ENCODE measurements around the gene RNF113A.
A peak's percentile ranks its signal among the peaks of the same experiment; 100 is the strongest.

RNF113A gene

GRCh38 chrX:119878740-119879139, 7.2 kb upstream of the RNF113A start:
- no peaks in the 10 kb centered on the region for H3K27me3 ChIP-seq (ENCODE audit: insufficient read depth, poor library complexity, severe bottlenecking)
- peaks cover 12% of the 10 kb centered on the region for H3K36me3 ChIP-seq (ENCODE audit: low read depth)
- ATAC-seq (ENCODE audit: low read depth), result no peak
- no peak overlapping the region for H3K27ac ChIP-seq (ENCODE audit: poor library complexity, severe bottlenecking)
- DNase-seq (ENCODE audit: low spot score), result no peak
- no peak for TF ChIP-seq CTCF (IDR thresholded peaks at IDR 0.05; ENCODE audit: poor library complexity, severe bottlenecking)
- no peak overlapping the region for H3K4me3 ChIP-seq (ENCODE audit: severe bottlenecking)
- H3K9me3 ChIP-seq (ENCODE audit: severe bottlenecking), result no peaks in the 10 kb centered on the region
- no peaks in the 10 kb centered on the region for H3K4me1 ChIP-seq (ENCODE audit: insufficient read depth, poor library complexity, severe bottlenecking)

DNA sequence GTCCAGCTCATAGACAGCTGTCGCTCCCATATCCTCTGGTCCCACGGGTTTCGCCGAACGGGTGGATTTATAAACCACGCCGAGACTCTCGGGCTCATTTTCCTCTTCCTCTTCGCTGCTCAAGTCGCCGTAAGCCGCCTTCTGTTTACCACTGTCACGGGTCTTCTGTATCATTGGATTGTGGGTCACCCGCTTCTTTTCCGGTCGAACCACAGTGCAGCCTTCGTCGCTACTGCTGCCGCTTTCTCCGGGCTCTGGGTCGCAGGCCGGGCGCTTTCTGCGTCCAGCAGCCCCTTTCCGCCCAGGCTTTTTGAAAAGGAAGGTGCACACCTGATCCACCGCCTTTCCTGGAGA, 311 bp downstream of the RNF113A start:
- peak overlapping the region; percentile 82 for H3K27ac ChIP-seq (ENCODE audit: poor library complexity, severe bottlenecking)
- peak overlapping the region; percentile 86 for H3K4me3 ChIP-seq (ENCODE audit: severe bottlenecking)
- H3K27me3 ChIP-seq (ENCODE audit: insufficient read depth, poor library complexity, severe bottlenecking), result no peaks in the 10 kb centered on the region
- no peaks in the 10 kb centered on the region for H3K9me3 ChIP-seq (ENCODE audit: severe bottlenecking)
- TF ChIP-seq CTCF (IDR thresholded peaks at IDR 0.05; ENCODE audit: poor library complexity, severe bottlenecking), result no peak
- ATAC-seq (ENCODE audit: low read depth) (peak; percentile 15; the same call in 2 of the 3 replicates), DNase-seq (ENCODE audit: low spot score) (no peak)
- peaks cover 10% of the 10 kb centered on the region for H3K36me3 ChIP-seq (ENCODE audit: low read depth)
- H3K4me1 ChIP-seq (ENCODE audit: insufficient read depth, poor library complexity, severe bottlenecking), result no peaks in the 10 kb centered on the region

- DNase-seq (ENCODE audit: low spot score), result no peak
Observed at GRCh38 chrX:119870626-119871131, 854 bp downstream of the RNF113A start.

DNA sequence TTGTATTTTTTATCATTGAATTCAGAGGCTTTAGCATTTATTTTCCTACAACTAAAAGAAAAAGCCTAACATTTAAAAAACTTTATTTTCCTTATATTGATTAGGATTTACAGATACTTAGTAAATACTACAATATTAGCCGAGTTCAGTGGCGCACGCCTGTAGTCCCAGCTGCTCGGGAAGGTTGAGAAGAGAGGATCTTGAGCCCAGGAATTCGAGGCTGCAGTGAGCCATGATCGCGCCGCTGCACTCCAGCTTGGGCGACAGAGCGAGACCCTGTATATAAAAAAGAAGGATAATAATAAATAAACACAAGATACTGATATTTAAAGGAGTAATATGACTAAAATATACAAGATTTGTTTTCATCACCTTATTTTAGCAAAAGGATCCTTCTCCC, 18.1 kb downstream of the RNF113A start:
- no peak for TF ChIP-seq CTCF (IDR thresholded peaks at IDR 0.05; ENCODE audit: poor library complexity, severe bottlenecking)
- H3K36me3 ChIP-seq (ENCODE audit: low read depth), result peaks cover 13% of the 10 kb centered on the region
- H3K4me3 ChIP-seq (ENCODE audit: severe bottlenecking), result peak overlapping the region; percentile 71
- ATAC-seq (ENCODE audit: low read depth), result no peak
- no peaks in the 10 kb centered on the region for H3K4me1 ChIP-seq (ENCODE audit: insufficient read depth, poor library complexity, severe bottlenecking)
- H3K27ac ChIP-seq (ENCODE audit: poor library complexity, severe bottlenecking), result peak overlapping the region; percentile 43
- DNase-seq (ENCODE audit: low spot score), result no peak
- no peaks in the 10 kb centered on the region for H3K27me3 ChIP-seq (ENCODE audit: insufficient read depth, poor library complexity, severe bottlenecking)
- no peaks in the 10 kb centered on the region for H3K9me3 ChIP-seq (ENCODE audit: severe bottlenecking)

More at GRCh38 chrX:119870626-119871131, 854 bp downstream of the RNF113A start:
- peak; percentile 39 for ATAC-seq (ENCODE audit: low read depth)
- TF ChIP-seq CTCF (IDR thresholded peaks at IDR 0.05; ENCODE audit: poor library complexity, severe bottlenecking), result no peak
- H3K36me3 ChIP-seq (ENCODE audit: low read depth), result peaks cover 8% of the 10 kb centered on the region
- H3K4me3 ChIP-seq (ENCODE audit: severe bottlenecking), result peak overlapping the region; percentile 86
- H3K27ac ChIP-seq (ENCODE audit: poor library complexity, severe bottlenecking), result peak overlapping the region; percentile 82
- no peaks in the 10 kb centered on the region for H3K4me1 ChIP-seq (ENCODE audit: insufficient read depth, poor library complexity, severe bottlenecking)
- H3K9me3 ChIP-seq (ENCODE audit: severe bottlenecking), result no peaks in the 10 kb centered on the region
- no peaks in the 10 kb centered on the region for H3K27me3 ChIP-seq (ENCODE audit: insufficient read depth, poor library complexity, severe bottlenecking)
